ENCODE measurements around the gene TNP2. TPM values are rescaled to one million over a fixed set of nuclear protein-coding genes. Genes with fewer than 3 reads are reported as not detected.

TNP2 gene
- total and polyA plus RNA-seq, 9 of the 15 experiments (the other 6 are each of a cell fraction or from before 2014, with no cell fraction given) = not detected

- CTCF ChIA-PET (ENCODE audit: low intra/inter-chr PET ratio) = no interaction called here
These were observed 33.5 kb downstream of the TNP2 start for GRCh38 chr16:11235703-11235991.

More at GRCh38 chr16:11235703-11235991, 33.5 kb downstream of the TNP2 start:
- H3K9ac ChIP-seq (ENCODE audit: insufficient read depth in 1 of 2, low read depth in 2 of 2, low read length in 2 of 2) = no peak overlapping the region
- no peaks in the 10 kb centered on the region for H3K36me3 ChIP-seq (ENCODE audit: control insufficient read depth, insufficient read depth, low read length)
- in situ Hi-C loops (cut with MboI) = no loop called here
- H3K9me3 ChIP-seq (replicated peaks; ENCODE audit: control insufficient read depth, insufficient read depth, low read depth, low read length) = no peaks in the 10 kb centered on the region
- peak overlapping the region; percentile 51; the same call in 1 of the 2 replicates for H2AFZ ChIP-seq (ENCODE audit: low read depth, low read length)
- H3K4me1 ChIP-seq (replicated peaks in 1 of 2; ENCODE audit: control insufficient read depth in 2 of 2, insufficient read depth in 2 of 2, low read length in 2 of 2) = peaks cover 59 to 68% of the 10 kb centered on the region in 2 experiments
- FAIRE-seq = no peak
- no peak overlapping the region for H3K4me2 ChIP-seq (ENCODE audit: insufficient read depth, low read length)
- no peak for ATAC-seq
- no peaks in the 10 kb centered on the region for H3K9me1 ChIP-seq (ENCODE audit: control insufficient read depth, insufficient read depth, low read length)
- intact Hi-C loops (cut with micrococcal nuclease) = no loop called here
- TF ChIP-seq THRAP3 (IDR thresholded peaks at IDR 0.05; ENCODE audit: borderline replicate concordance) (no peak), SMARCA4 (IDR thresholded peaks at IDR 0.05) (no peak), LARP7 (IDR thresholded peaks at IDR 0.05) (no peak), FOXP1 (CRISPR knock-in tag; IDR thresholded peaks at IDR 0.05) (no peak), COPS2 (conservative IDR thresholded peaks at IDR 0.05) (no peak), SMAD4 (CRISPR knock-in tag; conservative IDR thresholded peaks at IDR 0.05) (no peak), CHD7 (IDR thresholded peaks at IDR 0.05; ENCODE audit: low read depth, low read length) (no peak), ZEB2 (IDR thresholded peaks at IDR 0.05) (no peak), ELF4 (CRISPR knock-in tag; IDR thresholded peaks at IDR 0.05) (no peak), U2AF1 (optimal IDR thresholded peaks at IDR 0.05; ENCODE audit: low read depth, low read length) (no peak)
- DNase-seq (ENCODE audit: extremely low read depth in 1 of 4, low spot score in 3 of 4) = no peak
- H3K27me3 ChIP-seq (ENCODE audit: control insufficient read depth in 2 of 2, insufficient read depth in 2 of 2, low read length in 2 of 2) = no peaks in the 10 kb centered on the region
- BruUV-seq (replicated peaks) = no TSS peak
- 92% methylated on average over 5 of the region's 5 CpGs for WGBS (ENCODE audit: insufficient coverage, low coverage, missing lambda C conversion rate)
- H3K79me2 ChIP-seq (ENCODE audit: control insufficient read depth, insufficient read depth, low read length) = peaks cover 14% of the 10 kb centered on the region; the same call in 2 of the 3 replicates
- POLR2A ChIA-PET = no interaction called here
- H3K4me3 ChIP-seq = no peak overlapping the region
- H3K27ac ChIP-seq (ENCODE audit: extremely low read depth, low read depth, low read length) = no peak overlapping the region
- H4K20me1 ChIP-seq (replicated peaks; ENCODE audit: control insufficient read depth, insufficient read depth, low read length) = no peaks in the 10 kb centered on the region

All from K562 (cell line).